NOMO-1 treated with dmso at 0.1 percent for 144 hours (cell line): ENCODE results near the gene OPN5.

ENCODE experiments used
- DNase-seq: peaks from one replicate; lab custom pipeline; 2025; ENCODE audit not compliant: unreplicated experiment; lab: John Stamatoyannopoulos, UW

OPN5 gene

GRCh38 chr6:47787620-47788497 is 6.0 kb downstream of the OPN5 start:
- no peak for DNase-seq

GRCh38 chr6:47788498-47788884 is 6.7 kb downstream of the OPN5 start:
- DNase-seq, result no peak

GRCh38 chr6:47789553-47789952 is 7.7 kb downstream of the OPN5 start:
- no peak for DNase-seq

GRCh38 chr6:47792216-47792733 is 10.4 kb downstream of the OPN5 start:
- DNase-seq, result no peak

- DNase-seq, result no peak
These were observed 12.8 kb downstream of the OPN5 start for GRCh38 chr6:47794577-47795135.

DNA sequence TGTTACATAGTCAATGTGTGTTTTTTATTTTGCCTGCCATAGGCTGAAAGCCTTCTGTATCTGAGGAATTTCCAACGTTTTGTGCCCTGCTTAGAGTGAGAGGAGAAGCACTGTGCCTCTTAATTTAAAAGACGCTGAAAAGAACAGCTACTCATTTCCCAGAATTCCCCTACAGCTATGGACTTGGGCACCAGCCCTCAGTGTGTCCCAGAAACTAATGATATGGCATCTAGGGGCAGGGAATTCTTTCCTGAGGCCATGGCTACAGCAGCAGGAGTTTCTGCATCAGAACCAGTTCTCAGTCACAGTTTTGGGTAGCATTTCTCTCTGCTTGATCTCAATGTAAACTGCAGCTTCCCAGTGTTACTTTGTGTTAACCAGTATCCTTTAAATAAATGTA is 20.2 kb downstream of the OPN5 start:
- DNase-seq, result no peak

- no peak for DNase-seq
These were observed 23.0 kb downstream of the OPN5 start for GRCh38 chr6:47804821-47805220.

- no peak for DNase-seq
These were observed 28.0 kb downstream of the OPN5 start for GRCh38 chr6:47809873-47810272.

GRCh38 chr6:47810885-47811284 is 29.1 kb downstream of the OPN5 start:
- DNase-seq, result no peak

- no peak for DNase-seq
These were observed 29.6 kb downstream of the OPN5 start for GRCh38 chr6:47811443-47811842.

- no peak for DNase-seq
These were observed 35.9 kb downstream of the OPN5 start for GRCh38 chr6:47817749-47818148.

- DNase-seq, result no peak
These were observed 37.6 kb downstream of the OPN5 start for GRCh38 chr6:47819461-47819860.

GRCh38 chr6:47822856-47823554 is 41.2 kb downstream of the OPN5 start:
- DNase-seq, result no peak

- no peak for DNase-seq
These were observed 50.7 kb downstream of the OPN5 start for GRCh38 chr6:47832386-47833100.

DNA sequence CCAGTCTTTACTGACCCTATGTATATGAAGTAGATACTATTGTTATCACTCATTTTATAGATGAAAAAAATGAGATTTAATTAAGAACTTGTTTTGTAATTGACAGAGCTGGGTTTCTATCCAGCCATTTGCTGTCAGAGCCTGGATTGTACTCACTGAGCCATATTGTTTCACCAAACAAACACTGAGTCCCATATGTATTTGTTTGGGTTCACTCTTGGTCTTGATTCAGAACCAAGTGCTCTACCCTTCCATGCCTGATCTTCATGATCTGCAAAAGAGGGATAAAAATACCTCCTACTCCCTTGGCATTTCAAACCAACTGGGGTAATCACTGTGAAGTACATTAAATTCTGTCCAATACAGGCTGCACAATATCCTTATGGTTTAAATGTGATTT is 52.4 kb downstream of the OPN5 start:
- DNase-seq, result no peak

DNA sequence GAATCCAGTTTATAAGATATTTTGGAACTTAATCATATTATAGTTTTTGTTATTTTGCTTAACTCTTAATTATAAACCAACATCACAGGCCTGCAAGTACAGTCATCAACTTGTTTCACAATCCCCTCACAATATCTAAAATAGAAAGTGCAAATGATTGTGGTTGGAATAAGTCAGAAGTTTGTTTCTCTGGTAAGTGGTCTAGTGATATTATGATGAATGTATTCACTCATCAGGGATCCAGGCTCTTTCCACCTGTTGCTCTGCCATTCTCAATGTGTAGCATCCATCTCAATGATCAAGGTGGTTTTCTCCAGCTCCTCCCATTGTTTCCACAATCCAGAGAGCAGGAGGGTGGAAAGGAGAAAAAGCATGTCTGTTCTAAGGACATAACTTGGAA is 54.2 kb downstream of the OPN5 start:
- no peak for DNase-seq

GRCh38 chr6:47836639-47837038 is 54.8 kb downstream of the OPN5 start:
- DNase-seq, result no peak

- DNase-seq, result no peak
These were observed 57.8 kb downstream of the OPN5 start for GRCh38 chr6:47839645-47840044.

GRCh38 chr6:47844881-47845280 is 63.0 kb downstream of the OPN5 start:
- DNase-seq, result no peak

- DNase-seq, result no peak
These were observed 64.9 kb downstream of the OPN5 start for GRCh38 chr6:47846752-47847151.

DNA sequence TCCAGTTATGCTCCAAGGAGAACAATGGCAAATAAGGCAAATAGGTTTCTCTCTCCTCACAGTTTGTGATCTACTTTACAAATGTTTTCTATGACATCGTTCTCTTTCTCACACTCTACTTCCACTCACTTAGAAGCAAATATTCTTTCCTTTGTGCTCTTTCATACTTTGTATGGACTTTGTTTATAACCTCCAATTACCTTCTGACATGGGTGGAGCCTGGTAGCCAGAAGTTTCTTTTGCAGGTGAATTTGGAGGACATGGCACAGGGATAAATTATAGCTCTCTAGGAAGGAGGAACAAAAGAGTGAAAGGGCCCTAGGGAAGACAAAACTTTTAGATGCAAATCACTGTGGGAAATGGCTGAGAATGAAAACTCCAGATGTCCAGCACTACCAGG is 69.3 kb downstream of the OPN5 start:
- DNase-seq, result no peak
